NCI-H1417 treated with DMSO at 0.1 percent for 48 hours (cell line): Measurements from ENCODE around the gene AR.

Experiments used
- DNase-seq: peaks from one replicate; lab custom pipeline; 2025; lab: John Stamatoyannopoulos, UW

The AR gene

GRCh38 chrX:67725471-67725870 is 181.7 kb downstream of the AR start:
- no peak for DNase-seq

- DNase-seq = no peak
Measured at GRCh38 chrX:67726018-67726417, 182.2 kb downstream of the AR start.

GRCh38 chrX:67727576-67727975 is 183.8 kb downstream of the AR start:
- DNase-seq = no peak

GRCh38 chrX:67730296-67730695 is 186.5 kb downstream of the AR start:
- no peak for DNase-seq

GRCh38 chrX:67731061-67731460 is 187.2 kb downstream of the AR start:
- no peak for DNase-seq

GRCh38 chrX:67732864-67733263 is 189.0 kb downstream of the AR start:
- no peak for DNase-seq

GRCh38 chrX:67734111-67734753 is 190.4 kb downstream of the AR start:
- no peak for DNase-seq

- no peak for DNase-seq
Measured at GRCh38 chrX:67749536-67749935, 205.7 kb downstream of the AR start.

GRCh38 chrX:67750694-67751093 is 206.9 kb downstream of the AR start:
- no peak for DNase-seq

- DNase-seq = no peak
Measured at GRCh38 chrX:67759018-67759417, 215.2 kb downstream of the AR start.

GRCh38 chrX:67777148-67777547 is 233.3 kb downstream of the AR start:
- DNase-seq = no peak

- DNase-seq = no peak
Measured at GRCh38 chrX:67779099-67779498, 235.3 kb downstream of the AR start.
